Keratinocyte (primary cell): ENCODE measurements around the gene CPSF7. TPM values are rescaled to one million over a fixed set of nuclear protein-coding genes. Genes with fewer than 3 reads are reported as not detected.
"Not testable (repeated sequence)": the region's sequence is repeated elsewhere in the genome, so short reads cannot be mapped to it uniquely, and the experiment has no call there.

Experiments
- DNase-seq: peaks from one replicate; pipeline ENCODE4 v3.0.0-alpha.2; 2011; ENCODE audit warnings: low read depth, missing footprints, low spot score
- FAIRE-seq: peaks from 2 replicates; lab custom pipeline; 2011; peaks lifted over from hg19 to GRCh38; lab: Jason Lieb, UNC
- H2AFZ ChIP-seq: 2 replicates; pipeline ENCODE4 v1.6.0; 2012; ENCODE audit warnings: low read length, control low read depth, inconsistent platforms; ENCODE audit not compliant: control insufficient read depth
- H3K27ac ChIP-seq: 2 replicates; pipeline ENCODE4 v1.5.1; 2011; ENCODE audit warnings: low read length; ENCODE audit not compliant: control insufficient read depth, insufficient read depth
- H3K27me3 ChIP-seq: 3 replicates; pipeline ENCODE4 v1.6.0; 2011; ENCODE audit warnings: low read length; ENCODE audit not compliant: control insufficient read depth, insufficient read depth; ENCODE audit errors: extremely low read depth
- H3K36me3 ChIP-seq, 2 experiments: 2 replicates in 1 of 2; 3 replicates in 1 of 2; pipeline ENCODE4 v1.5.1; 2011; ENCODE audit warnings: low read length in 2 of 2, mild to moderate bottlenecking in 1 of 2; ENCODE audit not compliant: control insufficient read depth in 2 of 2, insufficient read depth in 2 of 2; ENCODE audit errors: extremely low read depth in 1 of 2
- H3K4me1 ChIP-seq: 3 replicates; pipeline ENCODE4 v1.5.1; 2011; ENCODE audit warnings: low read length; ENCODE audit not compliant: control insufficient read depth, insufficient read depth; ENCODE audit errors: extremely low read depth
- H3K4me2 ChIP-seq: 3 replicates; pipeline ENCODE4 v1.6.0; 2011; ENCODE audit warnings: low read depth, low read length; ENCODE audit not compliant: control insufficient read depth, insufficient read depth; ENCODE audit errors: extremely low read depth
- H3K4me3 ChIP-seq, 3 experiments: fragments of 200-600 bp in 1 of 3; sonication (generic) in 1 of 3; 2 replicates in 2 of 3; 3 replicates in 1 of 3; pipeline ENCODE4 v1.5.1; 2011 to 2016; ENCODE audit warnings: low read length in 3 of 3, mild to moderate bottlenecking in 3 of 3, control low read depth in 2 of 3, inconsistent platforms in 1 of 3, low read depth in 1 of 3, mixed read lengths in 1 of 3, mixed run types in 1 of 3, moderate library complexity in 1 of 3; ENCODE audit not compliant: control insufficient read depth in 2 of 3, insufficient read depth in 2 of 3; ENCODE audit errors: extremely low read depth in 1 of 3
- H3K79me2 ChIP-seq: 2 replicates; pipeline ENCODE4 v1.6.0; 2012; ENCODE audit warnings: low read length; ENCODE audit not compliant: control insufficient read depth, insufficient read depth
- H3K9ac ChIP-seq: 3 replicates; pipeline ENCODE4 v1.6.0; 2011; ENCODE audit warnings: low read length; ENCODE audit not compliant: control insufficient read depth, insufficient read depth; ENCODE audit errors: extremely low read depth
- H3K9me1 ChIP-seq: 3 replicates; pipeline ENCODE4 v1.6.0; 2011; ENCODE audit warnings: low read length; ENCODE audit not compliant: control insufficient read depth, insufficient read depth; ENCODE audit errors: extremely low read depth
- H3K9me3 ChIP-seq: 2 replicates; pipeline ENCODE4 v1.5.1; 2012; ENCODE audit warnings: low read depth, low read length; ENCODE audit not compliant: control insufficient read depth
- H4K20me1 ChIP-seq: 3 replicates; pipeline ENCODE4 v1.6.0; 2011; ENCODE audit warnings: low read length; ENCODE audit not compliant: control insufficient read depth, insufficient read depth; ENCODE audit errors: extremely low read depth
- CTCF ChIP-seq, 3 experiments: IDR thresholded peaks in 1 of 3; conservative IDR thresholded peaks in 1 of 3; optimal IDR thresholded peaks in 1 of 3; 2 replicates in 2 of 3; 3 replicates in 1 of 3; pipeline versions ENCODE3 to v1.5.1; 2011; ENCODE audit warnings: low read length in 3 of 3, mild to moderate bottlenecking in 3 of 3, moderate library complexity in 2 of 3, control low read depth in 1 of 3, inconsistent platforms in 1 of 3; ENCODE audit not compliant: insufficient read depth in 2 of 3; ENCODE audit errors: extremely low read depth in 1 of 3
- EZH2 ChIP-seq: IDR thresholded peaks from one replicate; pipeline ENCODE4 v1.6.1; 2012; ENCODE audit warnings: inconsistent platforms, mild to moderate bottlenecking, low read length, moderate library complexity
- dilution Hi-C: fragments of 300-500 bp; cut with MboI; formaldehyde crosslinking; loops from one replicate; pipeline ENCODE4 v1.7.0; 2020; ENCODE audit warnings: low sequenced_read_pairs; ENCODE audit not compliant: extremely low pct_ligation_motif_present
- polyA plus RNA-seq, 5 experiments: library from polyadenylated mRNA; depleted of rRNA in 3 of 5; stranded (reverse) in 3 of 5; stranded (forward) in 1 of 5; unstranded in 1 of 5; fragments of >200 nt; gene quantifications; 1 replicate in 1 of 5; 2 replicates in 3 of 5; 3 replicates in 1 of 5; pipeline versions ENCODE4 v1.2.1 to v1.2.3, GENCODE V29; 2011 to 2012; ENCODE audit warnings: missing spikeins in 2 of 5, low read depth in 1 of 5, low replicate concordance in 1 of 5

Gene CPSF7
- polyA plus RNA-seq, 1 donor (not counting 4 experiments of a cell fraction or from before 2014, with no cell fraction given), result 34.5 TPM

GRCh38 chr11:61472282-61472681, 42.5 kb upstream of the CPSF7 start:
- peaks cover 0 to 2% of the 10 kb centered on the region in 2 experiments for H3K36me3 ChIP-seq
- TF ChIP-seq CTCF (optimal IDR thresholded peaks at IDR 0.05 in 1 of 3, IDR thresholded peaks at IDR 0.05 in 1 of 3, conservative IDR thresholded peaks at IDR 0.05 in 1 of 3; ENCODE audit: extremely low read depth in 1 of 3, insufficient read depth in 2 of 3, low read length in 3 of 3), result no peak
- no peak for TF ChIP-seq EZH2
- H3K9me1 ChIP-seq, result no peaks in the 10 kb centered on the region
- dilution Hi-C loops, result no loop called here
- H3K9ac ChIP-seq, result no peak overlapping the region
- FAIRE-seq (no peak), DNase-seq (no peak)
- no peak overlapping the region for H3K4me2 ChIP-seq
- H4K20me1 ChIP-seq, result no peaks in the 10 kb centered on the region
- H3K27ac ChIP-seq, result no peak overlapping the region
- H3K9me3 ChIP-seq, result no peaks in the 10 kb centered on the region
- peaks cover 7% of the 10 kb centered on the region for H3K4me1 ChIP-seq
- no peaks in the 10 kb centered on the region for H3K79me2 ChIP-seq
- H2AFZ ChIP-seq, result no peak overlapping the region
- peaks cover 2% of the 10 kb centered on the region for H3K27me3 ChIP-seq
- H3K4me3 ChIP-seq, result no peak overlapping the region

- FAIRE-seq (no peak), DNase-seq (no peak)
- dilution Hi-C loops, result no loop called here
- Histone ChIP-seq H3K4me2 (no peak overlapping the region), H3K9me1 (no peaks in the 10 kb centered on the region), H3K27me3 (no peaks in the 10 kb centered on the region), H3K9ac (no peak overlapping the region), H2AFZ (no peak overlapping the region), H3K9me3 (no peaks in the 10 kb centered on the region), H4K20me1 (no peaks in the 10 kb centered on the region), H3K36me3 (peaks cover 0 to 4% of the 10 kb centered on the region in 2 experiments), H3K27ac (no peak overlapping the region), H3K4me3 (no peak overlapping the region), H3K4me1 (no peaks in the 10 kb centered on the region), H3K79me2 (no peaks in the 10 kb centered on the region)
- TF ChIP-seq CTCF (optimal IDR thresholded peaks at IDR 0.05 in 1 of 3, IDR thresholded peaks at IDR 0.05 in 1 of 3, conservative IDR thresholded peaks at IDR 0.05 in 1 of 3; ENCODE audit: extremely low read depth in 1 of 3, insufficient read depth in 2 of 3, low read length in 3 of 3), result no peak
- no peak for TF ChIP-seq EZH2
Measured at GRCh38 chr11:61468002-61468401, 38.2 kb upstream of the CPSF7 start.

GRCh38 chr11:61467602-61468001, 37.8 kb upstream of the CPSF7 start:
- H3K27me3 ChIP-seq, DNase-seq, H3K9ac ChIP-seq, FAIRE-seq, H3K9me3 ChIP-seq, H3K27ac ChIP-seq, H3K4me3 ChIP-seq, dilution Hi-C loops, H3K9me1 ChIP-seq, H4K20me1 ChIP-seq, H3K4me2 ChIP-seq, H3K4me1 ChIP-seq, H2AFZ ChIP-seq, H3K79me2 ChIP-seq, H3K36me3 ChIP-seq: not testable (repeated sequence)
